Thoracic aorta (tissue), 2 donors: Measurements from ENCODE around the gene BCL2L14. TPM values are rescaled to one million over a fixed set of nuclear protein-coding genes. Genes with fewer than 3 reads are reported as not detected.
"Not testable (repeated sequence)": the region's sequence is repeated elsewhere in the genome, so short reads cannot be mapped to it uniquely, and the experiment has no call there.

Experiments
- ATAC-seq: fragments of 150-250 bp; one replicate; pipeline ENCODE4 v1.8.0; 2017; ENCODE audit warnings: low read depth; ENCODE audit not compliant: insufficient number of reproducible peaks, low FRiP score
- DNase-seq: peaks from one replicate; pipeline ENCODE4 v3.0.0-alpha.2; 2020; ENCODE audit warnings: low spot score
- H3K27ac ChIP-seq, 2 donors: fragments of 200-600 bp; sonication (generic); 1 replicate in 1 of 2; 2 replicates in 1 of 2; pipeline ENCODE4 v1.5.1; 2016; ENCODE audit warnings: mild to moderate bottlenecking in 2 of 2, moderate library complexity in 2 of 2
- H3K27me3 ChIP-seq: fragments of 200-600 bp; sonication (generic); replicated peaks from 2 replicates; pipeline ENCODE4 v1.6.0; 2016; ENCODE audit warnings: mild to moderate bottlenecking; ENCODE audit not compliant: insufficient read depth
- H3K36me3 ChIP-seq: fragments of 200-600 bp; sonication (generic); one replicate; pipeline ENCODE4 v1.5.1; 2016
- H3K4me1 ChIP-seq, 2 donors: fragments of 200-600 bp; sonication (generic); 1 replicate in 1 of 2; 2 replicates in 1 of 2; pipeline versions ENCODE4 v1.5.1 to v1.6.0; 2016; ENCODE audit warnings: low read depth in 2 of 2, mild to moderate bottlenecking in 1 of 2; ENCODE audit not compliant: control insufficient read depth in 1 of 2
- H3K4me3 ChIP-seq: fragments of 200-600 bp; sonication (generic); 2 replicates; pipeline ENCODE4 v1.5.1; 2016; ENCODE audit warnings: mild to moderate bottlenecking
- H3K9me3 ChIP-seq: fragments of 200-600 bp; sonication (generic); 2 replicates; pipeline ENCODE4 v1.5.1; 2016
- total RNA-seq, 2 donors: library from RNA; depleted of rRNA; stranded (reverse); fragments of >200 nt; gene quantifications; one replicate each; pipeline versions ENCODE4 v1.1.0 to v1.2.3, GENCODE V29; 2016
- TF ChIP-seq, protein P1 (sequence below): fragments of 200-600 bp; sonication (generic); IDR thresholded peaks from one replicate; pipeline ENCODE4 v1.5.1; 2019; ENCODE audit warnings: antibody characterized with exemption

BCL2L14 gene
- total RNA-seq, 2 donors from 2014 or later = 0.85 TPM; not detected in 1

DNA sequence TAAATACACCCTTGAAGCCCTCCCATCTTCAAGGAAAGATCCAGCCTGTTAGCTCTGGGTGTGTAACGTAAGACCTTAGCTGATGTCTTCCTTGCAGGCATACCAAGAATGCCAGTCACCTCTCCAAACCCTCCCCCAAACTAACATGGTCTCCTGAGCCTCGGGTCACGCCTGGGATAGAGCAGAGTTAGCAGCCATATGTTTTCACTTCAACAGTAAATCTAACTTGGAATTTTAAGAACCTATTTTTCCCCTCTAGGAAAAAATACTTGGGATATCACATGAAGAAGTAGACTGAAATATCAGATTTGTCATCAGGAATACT lies 27.9 kb downstream of the BCL2L14 start:
- Histone ChIP-seq H3K4me1 (peaks cover 0 to 8% of the 10 kb centered on the region in 2 donors), H3K9me3 (no peaks in the 10 kb centered on the region), H3K4me3 (no peak overlapping the region), H3K36me3 (no peaks in the 10 kb centered on the region), H3K27me3 (no peaks in the 10 kb centered on the region), H3K27ac (no peak overlapping the region)
- TF ChIP-seq, protein P1, sequence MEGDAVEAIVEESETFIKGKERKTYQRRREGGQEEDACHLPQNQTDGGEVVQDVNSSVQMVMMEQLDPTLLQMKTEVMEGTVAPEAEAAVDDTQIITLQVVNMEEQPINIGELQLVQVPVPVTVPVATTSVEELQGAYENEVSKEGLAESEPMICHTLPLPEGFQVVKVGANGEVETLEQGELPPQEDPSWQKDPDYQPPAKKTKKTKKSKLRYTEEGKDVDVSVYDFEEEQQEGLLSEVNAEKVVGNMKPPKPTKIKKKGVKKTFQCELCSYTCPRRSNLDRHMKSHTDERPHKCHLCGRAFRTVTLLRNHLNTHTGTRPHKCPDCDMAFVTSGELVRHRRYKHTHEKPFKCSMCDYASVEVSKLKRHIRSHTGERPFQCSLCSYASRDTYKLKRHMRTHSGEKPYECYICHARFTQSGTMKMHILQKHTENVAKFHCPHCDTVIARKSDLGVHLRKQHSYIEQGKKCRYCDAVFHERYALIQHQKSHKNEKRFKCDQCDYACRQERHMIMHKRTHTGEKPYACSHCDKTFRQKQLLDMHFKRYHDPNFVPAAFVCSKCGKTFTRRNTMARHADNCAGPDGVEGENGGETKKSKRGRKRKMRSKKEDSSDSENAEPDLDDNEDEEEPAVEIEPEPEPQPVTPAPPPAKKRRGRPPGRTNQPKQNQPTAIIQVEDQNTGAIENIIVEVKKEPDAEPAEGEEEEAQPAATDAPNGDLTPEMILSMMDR = no peak
- no peak for ATAC-seq
- no peak for DNase-seq

DNA sequence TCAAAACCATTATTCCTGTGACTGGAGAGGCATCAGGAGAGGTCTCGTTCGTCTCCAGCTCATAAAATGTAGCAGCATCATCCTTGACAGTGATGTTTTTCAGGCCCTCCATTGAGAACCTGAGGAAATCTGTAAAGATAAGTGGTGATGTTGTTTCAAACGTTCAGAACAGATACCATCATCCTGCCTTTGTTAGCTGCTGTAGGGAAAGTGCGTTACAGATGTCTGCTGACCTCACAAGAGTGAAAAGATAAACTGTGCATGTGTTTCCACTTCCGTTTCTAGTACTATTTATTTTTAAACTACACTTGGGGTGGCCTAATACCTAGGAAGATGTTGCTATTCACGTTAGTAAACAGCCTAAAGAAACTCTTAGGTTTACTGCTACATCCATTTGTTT lies 28.4 kb downstream of the BCL2L14 start:
- ATAC-seq = no peak
- H3K9me3 ChIP-seq = no peaks in the 10 kb centered on the region

DNA sequence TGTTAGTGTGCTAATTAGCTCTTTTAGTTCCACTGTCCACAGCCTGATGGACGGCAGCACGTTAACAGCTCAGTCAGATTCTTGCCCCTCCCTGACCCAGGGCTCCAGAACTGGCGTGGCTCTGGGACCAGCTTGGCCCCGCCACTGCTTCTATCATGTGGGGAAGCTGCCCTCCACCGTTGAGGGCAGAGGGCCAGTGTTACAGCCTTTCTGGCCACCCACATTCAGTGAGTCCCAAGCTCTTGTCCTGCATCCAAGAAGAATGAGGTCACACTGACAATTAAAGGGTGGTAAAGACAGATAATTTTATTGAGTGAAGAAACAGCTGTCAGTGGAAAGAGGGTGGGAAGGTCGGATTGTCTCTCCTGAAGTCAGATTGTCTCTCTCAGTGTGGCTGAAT lies 36.9 kb downstream of the BCL2L14 start:
- Histone ChIP-seq H3K27me3 (no peaks in the 10 kb centered on the region), H3K4me3 (no peak overlapping the region), H3K4me1 (no peaks in the 10 kb centered on the region), H3K36me3 (no peaks in the 10 kb centered on the region), H3K27ac (no peak overlapping the region), H3K9me3 (peaks cover 12% of the 10 kb centered on the region)
- DNase-seq = no peak
- no peak for ATAC-seq
- TF ChIP-seq, protein P1 = no peak

More for the DNA sequence above, 28.4 kb downstream of the BCL2L14 start:
- no peak overlapping the region for H3K27ac ChIP-seq
- H3K36me3 ChIP-seq = no peaks in the 10 kb centered on the region
- no peaks in the 10 kb centered on the region for H3K27me3 ChIP-seq
- TF ChIP-seq, protein P1 = no peak
- DNase-seq = no peak
- no peak overlapping the region for H3K4me3 ChIP-seq
- H3K4me1 ChIP-seq = peaks cover 0 to 8% of the 10 kb centered on the region in 2 donors

DNA sequence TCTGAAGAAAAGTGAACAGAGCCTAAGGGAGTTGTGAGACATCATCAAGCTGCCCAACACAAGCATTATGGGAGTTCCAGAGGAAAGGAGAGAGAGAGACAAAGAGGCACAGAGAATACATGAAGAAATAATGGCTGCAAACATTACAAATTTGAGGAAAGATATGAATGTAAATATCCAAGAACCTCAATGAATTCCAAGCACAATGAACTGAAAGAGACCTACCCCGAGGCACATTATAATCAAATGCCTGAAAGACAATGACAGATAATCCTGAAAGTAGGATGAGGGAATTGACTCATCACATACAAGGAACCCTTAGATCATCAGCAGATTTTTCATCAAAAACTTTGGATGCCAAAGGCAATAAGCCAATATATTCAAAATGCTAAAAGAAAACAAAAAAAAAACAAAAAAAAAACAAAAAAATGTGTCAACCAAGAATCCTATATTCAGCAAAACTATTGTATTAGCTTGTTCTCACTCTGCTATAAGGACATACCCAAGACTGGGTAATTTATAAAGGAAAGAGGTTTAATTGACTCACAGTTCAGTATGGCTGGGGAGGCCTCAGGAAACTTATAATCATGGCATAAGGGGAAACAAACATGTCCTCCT lies 37.8 kb downstream of the BCL2L14 start:
- Histone ChIP-seq H3K4me1 (no peaks in the 10 kb centered on the region), H3K36me3 (no peaks in the 10 kb centered on the region), H3K27ac (no peak overlapping the region), H3K4me3 (no peak overlapping the region), H3K9me3 (peaks cover 12% of the 10 kb centered on the region), H3K27me3 (no peaks in the 10 kb centered on the region)
- TF ChIP-seq, protein P1 = no peak
- no peak for ATAC-seq
- DNase-seq = no peak

DNA sequence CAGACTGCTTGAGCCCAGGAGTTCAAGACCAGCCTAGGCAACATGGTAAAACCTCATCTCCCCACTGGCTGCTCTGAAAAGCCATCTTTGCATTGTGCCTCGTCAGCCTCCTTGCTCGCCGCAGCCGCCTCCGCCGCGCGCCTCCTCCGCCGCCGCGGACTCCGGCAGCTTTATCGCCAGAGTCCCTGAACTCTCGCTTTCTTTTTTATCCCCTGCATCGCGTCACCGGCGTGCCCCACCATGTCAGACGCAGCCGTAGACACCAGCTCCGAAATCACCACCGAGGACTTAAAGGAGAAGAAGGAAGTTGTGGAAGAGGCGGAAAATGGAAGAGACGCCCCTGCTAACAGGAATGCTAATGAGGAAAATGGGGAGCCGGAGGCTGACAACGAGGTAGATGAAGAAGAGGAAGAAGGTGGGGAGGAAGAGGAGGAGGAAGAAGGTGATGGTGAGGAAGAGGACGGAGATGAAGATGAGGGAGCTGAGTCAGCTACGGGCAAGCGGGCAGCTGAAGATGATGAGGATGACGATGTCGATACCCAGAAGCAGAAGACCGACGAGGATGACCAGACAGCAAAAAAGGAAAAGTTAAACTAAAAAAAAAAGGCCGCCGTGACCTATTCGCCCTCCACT lies 40.3 kb downstream of the BCL2L14 start:
- ATAC-seq, H3K36me3 ChIP-seq, H3K27me3 ChIP-seq, H3K4me1 ChIP-seq, DNase-seq, H3K27ac ChIP-seq: not testable (repeated sequence)
- peak overlapping the region; percentile 55 for H3K4me3 ChIP-seq
- peaks cover 12% of the 10 kb centered on the region for H3K9me3 ChIP-seq

DNA sequence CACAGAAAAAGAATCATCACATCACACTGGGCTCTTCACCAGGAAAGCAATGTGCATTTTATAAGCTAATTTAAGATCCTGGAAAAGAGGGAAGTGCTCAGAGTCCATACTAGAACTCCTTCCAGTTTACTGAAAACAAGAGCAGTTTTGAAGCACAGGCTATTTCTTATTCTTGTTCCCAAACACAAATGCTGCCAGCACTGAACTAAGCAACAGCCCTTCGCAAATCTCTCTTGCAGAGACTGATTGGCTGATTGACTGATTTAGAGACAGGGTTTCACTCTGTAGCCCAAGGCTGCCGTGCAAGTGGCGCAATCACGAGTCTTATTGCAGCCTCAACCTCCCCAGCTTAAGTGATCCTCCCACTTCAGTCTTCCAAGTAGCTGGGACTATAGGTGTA lies 44.8 kb downstream of the BCL2L14 start:
- ATAC-seq (no peak), DNase-seq (no peak)
- no peaks in the 10 kb centered on the region for H3K9me3 ChIP-seq
- no peak overlapping the region for H3K4me3 ChIP-seq
- H3K27me3 ChIP-seq = no peaks in the 10 kb centered on the region
- H3K4me1 ChIP-seq = no peaks in the 10 kb centered on the region
- no peak overlapping the region for H3K27ac ChIP-seq
- H3K36me3 ChIP-seq = no peaks in the 10 kb centered on the region
- TF ChIP-seq, protein P1 = no peak
